Body of pancreas (tissue), 4 donors: ENCODE measurements around the gene FAM222B. TPM values are rescaled to one million over a fixed set of nuclear protein-coding genes. Genes with fewer than 3 reads are reported as not detected.

Experiments used
- ATAC-seq: fragments of 150-250 bp; one replicate; pipeline ENCODE4 v1.9.1; 2016
- DNase-seq, 4 donors: peaks; one replicate each; pipeline ENCODE4 v3.0.0-alpha.2; 2019
- H3K27ac ChIP-seq, 4 donors: fragments of 200-600 bp; sonication (generic); 1 replicate in 3 of 4; 2 replicates in 1 of 4; pipeline versions ENCODE4 v1.5.1 to v1.6.1; 2016 to 2019; ENCODE audit warnings: mild to moderate bottlenecking in 1 of 4, mixed read lengths in 1 of 4, moderate library complexity in 1 of 4
- H3K27me3 ChIP-seq, 2 donors: fragments of 200-600 bp; sonication (generic); one replicate each; pipeline ENCODE4 v1.6.0; 2016; ENCODE audit warnings: mild to moderate bottlenecking in 1 of 2
- H3K36me3 ChIP-seq, 2 donors: fragments of 200-600 bp; sonication (generic); replicated peaks in 1 of 2; 2 replicates each; pipeline ENCODE4 v1.5.1; 2016; ENCODE audit warnings: low read depth in 2 of 2; ENCODE audit not compliant: insufficient read depth in 1 of 2
- H3K4me1 ChIP-seq: fragments of 200-600 bp; sonication (generic); one replicate; pipeline ENCODE4 v1.6.0; 2016
- H3K4me3 ChIP-seq, 2 donors: fragments of 200-600 bp; sonication (generic); 1 replicate in 1 of 2; 2 replicates in 1 of 2; pipeline ENCODE4 v1.5.1; 2016 to 2019
- H3K9me3 ChIP-seq, 3 donors: fragments of 200-600 bp; sonication (generic); 1 replicate in 2 of 3; 2 replicates in 1 of 3; pipeline ENCODE4 v1.5.1; 2016
- POLR2A ChIP-seq, 3 donors: fragments of 450-650 bp; IDR thresholded peaks; one replicate each; pipeline ENCODE4 v1.6.1; 2016; ENCODE audit warnings: antibody characterized with exemption in 3 of 3, mild to moderate bottlenecking in 2 of 3
- WGBS, 2 donors: methylation state at CpG; one replicate each; pipeline ENCODE4 v1.1.5; 2017; 5-methylcytosine and 5-hydroxymethylcytosine counted together
- intact Hi-C: fragments of 100-400 bp; cut with DNase I; formaldehyde crosslinking; loops from one replicate; pipeline ENCODE4 v1.15.1; 2023
- total RNA-seq, 2 donors: library from RNA; depleted of rRNA; stranded (reverse); fragments of >200 nt; gene quantifications; one replicate each; pipeline ENCODE4 v1.1.0, GENCODE V29; 2016
- TF ChIP-seq, protein P1 (sequence below), 7 experiments: fragments of 450-650 bp in 4 of 7; fragments of 200-600 bp in 3 of 7; sonication (generic) in 3 of 7; IDR thresholded peaks; one replicate each; pipeline ENCODE4 v1.5.1; 2016 to 2019; ENCODE audit warnings: antibody characterized with exemption in 7 of 7

FAM222B gene
- total RNA-seq, 2 donors from 2014 or later, result 9.9 to 15.3 TPM

DNA sequence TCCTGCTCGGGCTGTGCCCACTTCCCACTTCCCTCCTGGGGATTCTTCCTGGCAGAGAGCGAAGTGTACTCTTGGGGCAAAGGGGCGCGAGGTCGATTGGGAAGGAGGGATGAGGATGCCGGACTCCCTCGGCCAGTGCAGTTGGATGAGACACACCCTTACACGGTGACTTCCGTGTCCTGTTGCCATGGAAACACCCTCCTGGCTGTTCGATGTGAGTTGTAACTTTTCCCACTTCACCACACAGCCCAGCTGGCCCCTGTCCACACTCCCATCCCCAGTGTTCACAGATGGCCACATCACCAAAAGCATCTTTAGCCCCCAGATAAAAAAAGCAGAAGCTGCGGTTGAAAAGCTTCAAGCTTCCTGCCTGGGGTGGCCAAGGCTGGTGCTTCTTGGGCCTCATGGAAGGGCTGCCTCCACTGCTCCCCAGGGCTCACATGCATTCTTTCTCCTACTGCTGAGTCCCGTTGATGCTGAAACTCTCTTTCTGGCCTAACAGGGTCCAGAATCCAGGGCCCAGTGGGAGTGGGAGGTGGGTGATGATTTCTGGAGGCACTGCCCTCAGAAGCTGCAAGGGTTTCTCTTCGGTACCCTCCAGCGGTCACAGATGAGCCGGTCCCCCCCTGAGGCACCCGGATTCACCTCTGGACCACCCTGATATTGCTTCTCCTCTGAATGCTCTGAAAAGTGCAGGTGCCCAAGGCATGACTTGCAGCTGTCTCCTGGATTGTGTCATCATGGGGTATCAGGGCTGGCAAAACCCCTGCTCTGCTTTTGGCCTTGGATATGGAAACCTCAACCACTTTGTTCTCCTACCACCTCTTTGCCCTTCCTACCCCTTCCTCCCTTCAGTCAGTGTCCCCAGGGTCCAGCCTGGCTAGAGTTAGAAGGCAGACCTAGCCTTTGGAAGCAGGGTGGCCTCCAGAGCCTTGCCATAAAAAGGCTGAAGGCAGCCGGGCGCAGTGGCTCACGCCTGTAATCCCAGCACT lies 100.9 kb downstream of the FAM222B start:
- WGBS, 2 donors, result 62 to 82% methylated on average over 16 to 17 of the region's 19 CpGs
- no peak overlapping the region for H3K4me3 ChIP-seq
- DNase-seq, result no peak
- H3K4me1 ChIP-seq, result peaks cover 28% of the 10 kb centered on the region
- no peaks in the 10 kb centered on the region for H3K27me3 ChIP-seq
- no peaks in the 10 kb centered on the region for H3K9me3 ChIP-seq
- no peaks in the 10 kb centered on the region for H3K36me3 ChIP-seq
- TF ChIP-seq POLR2A (IDR thresholded peaks at IDR 0.05), result no peak
- TF ChIP-seq, protein P1, sequence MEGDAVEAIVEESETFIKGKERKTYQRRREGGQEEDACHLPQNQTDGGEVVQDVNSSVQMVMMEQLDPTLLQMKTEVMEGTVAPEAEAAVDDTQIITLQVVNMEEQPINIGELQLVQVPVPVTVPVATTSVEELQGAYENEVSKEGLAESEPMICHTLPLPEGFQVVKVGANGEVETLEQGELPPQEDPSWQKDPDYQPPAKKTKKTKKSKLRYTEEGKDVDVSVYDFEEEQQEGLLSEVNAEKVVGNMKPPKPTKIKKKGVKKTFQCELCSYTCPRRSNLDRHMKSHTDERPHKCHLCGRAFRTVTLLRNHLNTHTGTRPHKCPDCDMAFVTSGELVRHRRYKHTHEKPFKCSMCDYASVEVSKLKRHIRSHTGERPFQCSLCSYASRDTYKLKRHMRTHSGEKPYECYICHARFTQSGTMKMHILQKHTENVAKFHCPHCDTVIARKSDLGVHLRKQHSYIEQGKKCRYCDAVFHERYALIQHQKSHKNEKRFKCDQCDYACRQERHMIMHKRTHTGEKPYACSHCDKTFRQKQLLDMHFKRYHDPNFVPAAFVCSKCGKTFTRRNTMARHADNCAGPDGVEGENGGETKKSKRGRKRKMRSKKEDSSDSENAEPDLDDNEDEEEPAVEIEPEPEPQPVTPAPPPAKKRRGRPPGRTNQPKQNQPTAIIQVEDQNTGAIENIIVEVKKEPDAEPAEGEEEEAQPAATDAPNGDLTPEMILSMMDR (IDR thresholded peaks at IDR 0.05), result no peak
- H3K27ac ChIP-seq, result no peak overlapping the region
- ATAC-seq, result no peak
- intact Hi-C loops, result no loop called here

DNA sequence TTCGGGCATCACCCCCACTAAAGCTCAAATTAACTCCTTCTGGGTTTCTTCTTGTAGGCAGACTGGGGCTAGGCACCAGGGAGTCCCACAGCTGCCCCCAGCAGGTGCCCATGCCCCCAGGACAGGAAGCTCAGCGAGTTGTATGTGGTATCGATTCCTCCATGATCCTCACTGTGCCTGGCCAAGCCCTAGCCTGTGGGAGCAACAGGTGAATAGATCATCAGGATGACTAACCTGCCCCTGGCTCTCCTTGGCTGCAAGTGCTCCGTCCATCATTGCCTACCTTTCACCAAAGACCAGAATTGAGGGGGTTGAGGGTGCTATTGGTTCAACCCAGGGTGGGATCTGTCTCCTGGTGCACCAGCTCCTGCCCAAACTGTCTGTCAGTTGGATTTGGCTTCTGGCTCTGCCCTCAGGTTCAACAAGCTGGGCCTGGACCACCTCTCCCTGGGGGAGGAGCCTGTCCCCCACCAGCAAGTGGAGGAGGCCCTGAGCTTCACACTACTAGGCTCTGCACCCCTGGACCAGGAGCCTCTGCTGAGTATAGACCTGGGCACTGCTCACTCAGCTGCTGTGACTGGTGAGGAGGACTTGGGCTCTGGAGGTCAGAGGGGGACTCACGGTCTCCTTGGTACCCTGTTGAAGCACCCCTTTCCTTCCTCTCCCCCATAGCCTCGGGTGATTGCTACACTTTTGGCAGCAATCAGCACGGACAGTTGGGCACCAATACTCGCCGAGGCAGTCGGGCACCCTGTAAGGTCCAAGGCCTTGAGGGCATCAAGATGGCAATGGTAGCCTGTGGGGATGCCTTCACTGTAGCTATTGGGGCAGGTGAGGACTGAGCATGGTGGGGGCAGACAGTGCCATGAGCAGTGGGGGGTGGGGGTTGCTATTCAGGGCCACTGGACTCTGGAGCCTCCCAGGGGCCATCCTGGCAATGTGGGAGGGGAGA lies 101.9 kb downstream of the FAM222B start:
- TF ChIP-seq, protein P1 (IDR thresholded peaks at IDR 0.05), result no peak
- Histone ChIP-seq H3K4me1 (peaks cover 18% of the 10 kb centered on the region), H3K27me3 (no peaks in the 10 kb centered on the region), H3K4me3 (no peak overlapping the region), H3K36me3 (no peaks in the 10 kb centered on the region), H3K27ac (no peak overlapping the region), H3K9me3 (no peaks in the 10 kb centered on the region)
- ATAC-seq (no peak), DNase-seq (no peak)
- intact Hi-C loops, result no loop called here
- WGBS, 2 donors, result 82 to 83% methylated on average over 3 to 10 of the region's 10 CpGs

DNA sequence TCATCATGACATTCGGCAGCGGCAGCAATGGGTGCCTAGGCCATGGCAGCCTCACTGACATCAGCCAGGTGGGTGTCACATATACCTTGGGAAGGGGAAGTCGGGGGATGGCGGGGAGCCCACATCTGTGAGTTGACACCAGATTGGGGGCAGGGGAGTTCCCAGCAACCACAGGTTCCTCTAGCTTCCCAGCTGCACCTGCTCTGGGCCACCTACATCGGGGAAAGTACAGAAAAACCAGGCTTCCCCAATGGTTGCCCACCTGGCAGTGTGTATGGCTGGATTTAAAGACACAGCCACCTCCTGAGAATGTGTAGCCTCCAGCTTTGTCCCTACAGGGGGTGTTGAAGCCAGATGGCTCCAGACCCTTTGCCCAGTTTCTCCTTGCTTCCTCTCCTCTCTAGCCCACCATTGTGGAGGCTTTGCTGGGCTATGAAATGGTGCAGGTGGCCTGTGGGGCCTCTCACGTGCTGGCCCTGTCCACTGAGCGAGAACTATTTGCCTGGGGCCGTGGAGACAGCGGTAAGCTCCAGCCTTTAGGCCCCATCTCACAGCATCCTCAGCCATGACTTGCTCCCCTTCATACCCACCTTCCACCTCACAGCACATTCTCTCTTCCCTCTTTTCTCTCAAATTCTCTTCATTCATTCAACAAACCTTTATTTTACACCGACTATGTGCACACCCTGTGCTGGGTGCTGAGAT lies 103.8 kb downstream of the FAM222B start:
- Histone ChIP-seq H3K4me1 (peaks cover 13% of the 10 kb centered on the region), H3K27ac (no peak overlapping the region), H3K9me3 (no peaks in the 10 kb centered on the region), H3K27me3 (no peaks in the 10 kb centered on the region), H3K36me3 (no peaks in the 10 kb centered on the region), H3K4me3 (no peak overlapping the region)
- DNase-seq, result no peak
- intact Hi-C loops, result no loop called here
- TF ChIP-seq POLR2A (IDR thresholded peaks at IDR 0.05), result no peak
- TF ChIP-seq, protein P1 (IDR thresholded peaks at IDR 0.05), result no peak
- ATAC-seq, result no peak
- 83 to 96% methylated on average over 8 to 10 of the region's 10 CpGs for WGBS, 2 donors

DNA sequence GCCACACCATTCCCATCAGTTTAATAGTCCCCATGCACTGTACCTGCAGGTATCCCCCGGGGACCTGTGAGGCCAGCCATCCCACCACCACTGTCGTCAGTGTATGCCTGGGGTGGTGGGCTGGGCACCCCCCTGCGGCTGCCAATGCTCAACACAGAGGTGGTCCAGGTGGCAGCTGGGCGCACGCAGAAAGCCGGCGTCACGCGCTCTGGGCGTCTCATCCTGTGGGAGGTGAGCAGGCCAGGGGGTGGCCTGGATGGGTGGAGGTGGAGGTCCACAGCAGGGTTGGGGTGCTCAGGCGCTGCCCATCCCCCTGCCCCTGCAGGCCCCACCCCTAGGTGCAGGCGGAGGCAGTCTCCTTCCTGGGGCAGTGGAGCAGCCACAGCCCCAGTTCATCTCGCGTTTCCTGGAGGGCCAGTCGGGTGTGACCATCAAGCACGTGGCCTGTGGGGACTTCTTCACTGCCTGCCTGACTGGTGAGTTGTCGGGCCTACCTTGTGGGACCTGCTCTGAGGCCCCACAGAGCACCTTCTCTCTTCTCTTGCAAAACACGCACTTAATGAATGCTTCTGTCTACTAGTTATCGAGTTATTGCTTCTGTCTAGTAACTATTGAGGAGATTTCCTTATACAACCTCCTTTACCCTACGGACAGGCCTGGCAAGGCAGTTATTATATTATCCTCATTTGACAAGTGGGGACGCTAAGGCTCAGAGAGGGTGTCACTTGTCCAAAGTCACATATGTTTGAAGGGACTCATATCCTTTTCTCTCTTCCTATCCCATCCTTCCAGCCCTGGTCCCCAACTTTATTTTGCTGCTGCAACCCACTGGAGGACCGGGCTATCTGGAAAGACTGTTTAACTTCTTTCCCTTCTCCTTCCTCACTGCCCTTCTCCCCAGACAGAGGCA lies 104.6 kb downstream of the FAM222B start:
- no peak for DNase-seq
- Histone ChIP-seq H3K4me1 (peaks cover 6% of the 10 kb centered on the region), H3K4me3 (no peak overlapping the region), H3K27me3 (no peaks in the 10 kb centered on the region), H3K36me3 (no peaks in the 10 kb centered on the region), H3K9me3 (no peaks in the 10 kb centered on the region), H3K27ac (no peak overlapping the region)
- no peak for ATAC-seq
- no peak for TF ChIP-seq POLR2A (IDR thresholded peaks at IDR 0.05)
- TF ChIP-seq, protein P1 (IDR thresholded peaks at IDR 0.05), result no peak
- 84 to 94% methylated on average over 7 to 17 of the region's 22 CpGs for WGBS, 2 donors
- intact Hi-C loops, result no loop called here
